Measurements from ENCODE around the gene FNDC4.

GRCh38 chr2:27441958-27442919 lies 52.8 kb downstream of the FNDC4 start, which contains the start of gene KRTCAP3:
- TF ChIP-seq CTCF (IDR thresholded peaks at IDR 0.05; ENCODE audit: insufficient read depth, low read depth, low read length) (no peak), EZH2 (IDR thresholded peaks at IDR 0.05; ENCODE audit: insufficient read depth, low read length) (no peak)

All from astrocyte (in vitro differentiated cells and primary cell).